IPS-15b (cell line): ENCODE results near the gene ZKSCAN1.
A peak's percentile ranks its signal among the peaks of the same experiment; 100 is the strongest.
"Not testable (repeated sequence)": the region's sequence is repeated elsewhere in the genome, so short reads cannot be mapped to it uniquely, and the experiment has no call there.

Source experiments
- H3K27me3 ChIP-seq: one replicate; pipeline ENCODE4 v1.6.1; 2013; ENCODE audit warnings: low read length; ENCODE audit not compliant: control insufficient read depth, insufficient read depth
- H3K36me3 ChIP-seq: one replicate; pipeline ENCODE4 v1.6.1; 2013; ENCODE audit warnings: low read length; ENCODE audit not compliant: control insufficient read depth, insufficient read depth
- H3K4me1 ChIP-seq: one replicate; pipeline ENCODE4 v1.6.1; 2013; ENCODE audit warnings: mild to moderate bottlenecking, low read length; ENCODE audit not compliant: control insufficient read depth, insufficient read depth
- H3K4me3 ChIP-seq: one replicate; pipeline ENCODE4 v1.5.1; 2013; ENCODE audit warnings: low read depth, low read length
- H3K9ac ChIP-seq: one replicate; pipeline ENCODE4 v1.6.1; 2013; ENCODE audit warnings: low read depth, mild to moderate bottlenecking, low read length
- H3K9me3 ChIP-seq: one replicate; pipeline ENCODE4 v1.6.1; 2013; ENCODE audit warnings: mild to moderate bottlenecking, low read length; ENCODE audit not compliant: control insufficient read depth, insufficient read depth

The ZKSCAN1 gene

GRCh38 chr7:99987306-99987705 is 28.1 kb upstream of the ZKSCAN1 start:
- H3K4me3 ChIP-seq, H3K4me1 ChIP-seq, H3K36me3 ChIP-seq, H3K9ac ChIP-seq, H3K9me3 ChIP-seq, H3K27me3 ChIP-seq: not testable (repeated sequence)

GRCh38 chr7:99987846-99988245 is 27.6 kb upstream of the ZKSCAN1 start:
- Histone ChIP-seq H3K27me3 (no peaks in the 10 kb centered on the region), H3K9me3 (no peaks in the 10 kb centered on the region), H3K36me3 (no peaks in the 10 kb centered on the region), H3K9ac (no peak overlapping the region), H3K4me3 (no peak overlapping the region), H3K4me1 (no peaks in the 10 kb centered on the region)

- Histone ChIP-seq H3K4me1 (no peaks in the 10 kb centered on the region), H3K9me3 (no peaks in the 10 kb centered on the region), H3K4me3 (peak overlapping the region; percentile 49)
Measured at GRCh38 chr7:99990460-99990852, 24.9 kb upstream of the ZKSCAN1 start.

GRCh38 chr7:99991543-99991942 is 23.9 kb upstream of the ZKSCAN1 start:
- H3K4me3 ChIP-seq, H3K4me1 ChIP-seq, H3K36me3 ChIP-seq, H3K27me3 ChIP-seq, H3K9me3 ChIP-seq, H3K9ac ChIP-seq: not testable (repeated sequence)

More at GRCh38 chr7:99990460-99990852, 24.9 kb upstream of the ZKSCAN1 start:
- no peaks in the 10 kb centered on the region for H3K36me3 ChIP-seq
- no peaks in the 10 kb centered on the region for H3K27me3 ChIP-seq
- no peak overlapping the region for H3K9ac ChIP-seq

GRCh38 chr7:99992330-99993038 is 22.9 kb upstream of the ZKSCAN1 start:
- H3K9ac ChIP-seq, result no peak overlapping the region
- H3K27me3 ChIP-seq, result no peaks in the 10 kb centered on the region
- no peaks in the 10 kb centered on the region for H3K36me3 ChIP-seq
- H3K4me3 ChIP-seq, result no peak overlapping the region
- H3K4me1 ChIP-seq, result no peaks in the 10 kb centered on the region
- no peaks in the 10 kb centered on the region for H3K9me3 ChIP-seq

- Histone ChIP-seq H3K4me3 (no peak overlapping the region), H3K9ac (no peak overlapping the region), H3K9me3 (no peaks in the 10 kb centered on the region), H3K27me3 (no peaks in the 10 kb centered on the region), H3K36me3 (no peaks in the 10 kb centered on the region), H3K4me1 (no peaks in the 10 kb centered on the region)
Measured at GRCh38 chr7:99994819-99995218, 20.6 kb upstream of the ZKSCAN1 start.

- H3K27me3 ChIP-seq, result no peaks in the 10 kb centered on the region
- H3K36me3 ChIP-seq, result no peaks in the 10 kb centered on the region
- H3K4me1 ChIP-seq, result no peaks in the 10 kb centered on the region
- no peaks in the 10 kb centered on the region for H3K9me3 ChIP-seq
- H3K9ac ChIP-seq, result peak overlapping the region; percentile 88
- H3K4me3 ChIP-seq, result peak overlapping the region; percentile 76
Measured at GRCh38 chr7:99996755-99997544, 18.4 kb upstream of the ZKSCAN1 start.

- H3K36me3 ChIP-seq, result no peaks in the 10 kb centered on the region
- H3K4me3 ChIP-seq, result peak overlapping the region; percentile 76
- H3K4me1 ChIP-seq, result no peaks in the 10 kb centered on the region
- no peaks in the 10 kb centered on the region for H3K9me3 ChIP-seq
- H3K9ac ChIP-seq, result peak overlapping the region; percentile 88
- H3K27me3 ChIP-seq, result no peaks in the 10 kb centered on the region
Measured at GRCh38 chr7:99997545-99998137, 17.8 kb upstream of the ZKSCAN1 start.

GRCh38 chr7:100000239-100000638 is 15.2 kb upstream of the ZKSCAN1 start:
- Histone ChIP-seq H3K9ac (no peak overlapping the region), H3K36me3 (no peaks in the 10 kb centered on the region), H3K4me1 (no peaks in the 10 kb centered on the region), H3K27me3 (no peaks in the 10 kb centered on the region), H3K4me3 (no peak overlapping the region), H3K9me3 (no peaks in the 10 kb centered on the region)

- Histone ChIP-seq H3K9ac (no peak overlapping the region), H3K27me3 (no peaks in the 10 kb centered on the region), H3K4me1 (no peaks in the 10 kb centered on the region), H3K36me3 (no peaks in the 10 kb centered on the region), H3K9me3 (no peaks in the 10 kb centered on the region), H3K4me3 (no peak overlapping the region)
Measured at GRCh38 chr7:100003711-100004661, 11.4 kb upstream of the ZKSCAN1 start.

GRCh38 chr7:100007887-100008286 is 7.5 kb upstream of the ZKSCAN1 start:
- H3K4me3 ChIP-seq, result no peak overlapping the region
- no peak overlapping the region for H3K9ac ChIP-seq
- H3K36me3 ChIP-seq, result no peaks in the 10 kb centered on the region
- no peaks in the 10 kb centered on the region for H3K9me3 ChIP-seq
- H3K4me1 ChIP-seq, result no peaks in the 10 kb centered on the region
- no peaks in the 10 kb centered on the region for H3K27me3 ChIP-seq
